HCT116 (cell line): Measurements from ENCODE around the gene RFX3.

ENCODE experiments used
- CTCF ChIP-seq, 3 experiments: fragments of 200-600 bp in 1 of 3; sonication (generic) in 1 of 3; IDR thresholded peaks in 2 of 3; conservative IDR thresholded peaks in 1 of 3; 2 replicates each; pipeline ENCODE4 v1.5.1; 2012 to 2017; ENCODE audit warnings: low read depth in 2 of 3, low read length in 2 of 3, antibody characterized with exemption in 1 of 3, borderline replicate concordance in 1 of 3, control low read depth in 1 of 3, mild to moderate bottlenecking in 1 of 3, mixed read lengths in 1 of 3, mixed run types in 1 of 3, moderate library complexity in 1 of 3; ENCODE audit not compliant: insufficient read depth in 1 of 3
- EGR1 ChIP-seq: IDR thresholded peaks from 2 replicates; pipeline ENCODE4 v1.6.1; 2012; ENCODE audit warnings: low read depth
- JUND ChIP-seq: IDR thresholded peaks from 2 replicates; pipeline ENCODE4 v1.6.1; 2012
- POLR2A ChIP-seq: IDR thresholded peaks from 2 replicates; pipeline ENCODE4 v1.7.0; 2011; ENCODE audit warnings: borderline replicate concordance; ENCODE audit not compliant: insufficient read depth, insufficient read length; ENCODE audit errors: extremely low read depth
- SIN3A ChIP-seq: IDR thresholded peaks from 2 replicates; pipeline ENCODE4 v1.6.1; 2012; ENCODE audit warnings: low read depth

GRCh38 chr9:3247211-3247610, 278.6 kb downstream of the RFX3 start:
- no peak for TF ChIP-seq POLR2A
- no peak for TF ChIP-seq JUND
- TF ChIP-seq CTCF (IDR thresholded peaks at IDR 0.05 in 2 of 3, conservative IDR thresholded peaks at IDR 0.05 in 1 of 3; ENCODE audit: borderline replicate concordance in 1 of 3, insufficient read depth in 1 of 3, low read depth in 2 of 3, low read length in 2 of 3) = no peak
- TF ChIP-seq SIN3A = no peak
- TF ChIP-seq EGR1 = no peak
